ENCODE data around the gene KLHL13.

Gene KLHL13

GRCh38 chrX:118116713-118117550 lies at the start of gene KLHL13:
KLHL13 (minus strand) TSS chrX:118116810; CDS start chrX:118028473, 88,337 bp downstream.
- peak; percentile 26 for DNase-seq (ENCODE audit: low read depth)
- no peak for TF ChIP-seq CTCF (conservative IDR thresholded peaks at IDR 0.05; ENCODE audit: control insufficient read depth, insufficient read depth, low read depth, low read length)
- H3K4me3 ChIP-seq (ENCODE audit: control insufficient read depth, low read depth, low read length) = peak within 1 kb of the TSS; percentile 56

- peak; percentile 72 for DNase-seq (ENCODE audit: low read depth)
- no peak overlapping the region for H3K4me3 ChIP-seq (ENCODE audit: control insufficient read depth, low read depth, low read length)
- TF ChIP-seq CTCF (conservative IDR thresholded peaks at IDR 0.05; ENCODE audit: control insufficient read depth, insufficient read depth, low read depth, low read length) = no peak
These were observed 47.5 kb upstream of the KLHL13 start for GRCh38 chrX:118164138-118164537.

- no peak for DNase-seq (ENCODE audit: low read depth)
- no peak for TF ChIP-seq CTCF (conservative IDR thresholded peaks at IDR 0.05; ENCODE audit: control insufficient read depth, insufficient read depth, low read depth, low read length)
- no peak overlapping the region for H3K4me3 ChIP-seq (ENCODE audit: control insufficient read depth, low read depth, low read length)
These were observed 40.5 kb upstream of the KLHL13 start for GRCh38 chrX:118156953-118157608.

- TF ChIP-seq CTCF (conservative IDR thresholded peaks at IDR 0.05; ENCODE audit: control insufficient read depth, insufficient read depth, low read depth, low read length) = no peak
- H3K4me3 ChIP-seq (ENCODE audit: control insufficient read depth, low read depth, low read length) = no peak overlapping the region
- DNase-seq (ENCODE audit: low read depth) = no peak
These were observed 39.8 kb upstream of the KLHL13 start for GRCh38 chrX:118156254-118156952.

GRCh38 chrX:118153270-118153669 lies 36.7 kb upstream of the KLHL13 start:
- TF ChIP-seq CTCF (conservative IDR thresholded peaks at IDR 0.05; ENCODE audit: control insufficient read depth, insufficient read depth, low read depth, low read length) = no peak
- no peak for DNase-seq (ENCODE audit: low read depth)
- no peak overlapping the region for H3K4me3 ChIP-seq (ENCODE audit: control insufficient read depth, low read depth, low read length)

GRCh38 chrX:118152721-118153120 lies 36.1 kb upstream of the KLHL13 start:
- DNase-seq (ENCODE audit: low read depth) = no peak
- H3K4me3 ChIP-seq (ENCODE audit: control insufficient read depth, low read depth, low read length) = no peak overlapping the region
- no peak for TF ChIP-seq CTCF (conservative IDR thresholded peaks at IDR 0.05; ENCODE audit: control insufficient read depth, insufficient read depth, low read depth, low read length)
